GM18502 (cell line): ENCODE measurements around the gene UBC.
"Not testable (repeated sequence)": the region's sequence is repeated elsewhere in the genome, so short reads cannot be mapped to it uniquely, and the experiment has no call there.

Experiments
- ATAC-seq: cut with Tn5 transposase; IDR thresholded peaks from one replicate; pipeline ENCODE4 v1.9.1; 2021; ENCODE audit warnings: mild to moderate bottlenecking; ENCODE audit not compliant: unreplicated experiment, poor library complexity

UBC gene

GRCh38 chr12:124916374-124917134 is 2.1 kb upstream of the UBC start:
- no peak for ATAC-seq

- ATAC-seq, result no peak
These were observed 1.1 kb upstream of the UBC start for GRCh38 chr12:124915239-124916236.

- peak; percentile 23 for ATAC-seq
These were observed 717 bp downstream of the UBC start for GRCh38 chr12:124913474-124914391.

GRCh38 chr12:124912529-124913287 is 1.7 kb downstream of the UBC start:
- not testable (repeated sequence) for ATAC-seq

GRCh38 chr12:124911521-124911920 is 2.9 kb downstream of the UBC start:
- not testable (repeated sequence) for ATAC-seq

GRCh38 chr12:124910561-124911478 is 3.6 kb downstream of the UBC start:
- no peak for ATAC-seq

GRCh38 chr12:124909831-124910560 is 4.5 kb downstream of the UBC start:
- no peak for ATAC-seq

- ATAC-seq, result peak; percentile 66
These were observed 7.7 kb downstream of the UBC start for GRCh38 chr12:124906606-124907261.

- no peak for ATAC-seq
These were observed 9.9 kb downstream of the UBC start for GRCh38 chr12:124904306-124905098.

GRCh38 chr12:124902916-124903315 is 11.5 kb downstream of the UBC start:
- peak; percentile 35 for ATAC-seq

- ATAC-seq, result no peak
These were observed 13.4 kb downstream of the UBC start for GRCh38 chr12:124901003-124901402.

- ATAC-seq, result not testable (repeated sequence)
These were observed 14.1 kb downstream of the UBC start for GRCh38 chr12:124900345-124900795.

GRCh38 chr12:124898923-124899294 is 15.5 kb downstream of the UBC start:
- ATAC-seq, result no peak

GRCh38 chr12:124898200-124898922 is 16.1 kb downstream of the UBC start:
- peak; percentile 46 for ATAC-seq

- no peak for ATAC-seq
These were observed 18.0 kb downstream of the UBC start for GRCh38 chr12:124896461-124896860.
